Vagina (tissue), 2 donors: ENCODE measurements around the gene RNASE13. TPM values are rescaled to one million over a fixed set of nuclear protein-coding genes. Genes with fewer than 3 reads are reported as not detected.

Experiments
- DNase-seq, 2 donors: peaks; one replicate each; pipeline ENCODE4 v3.0.0-alpha.2; 2017; ENCODE audit errors: extremely low spot score in 2 of 2
- H3K27ac ChIP-seq: fragments of 200-600 bp; sonication (generic); one replicate; pipeline ENCODE4 v1.5.1; 2019
- H3K27me3 ChIP-seq: fragments of 200-600 bp; sonication (generic); one replicate; pipeline ENCODE4 v1.5.1; 2019
- H3K36me3 ChIP-seq, 2 donors: fragments of 200-600 bp; sonication (generic); one replicate each; pipeline ENCODE4 v1.5.1; 2017 to 2019
- H3K4me1 ChIP-seq: fragments of 200-600 bp; sonication (generic); one replicate; pipeline ENCODE4 v1.5.1; 2019
- H3K4me3 ChIP-seq, 2 donors: fragments of 200-600 bp; sonication (generic); 1 replicate in 1 of 2; 2 replicates in 1 of 2; pipeline ENCODE4 v1.5.1; 2016 to 2019
- H3K9me3 ChIP-seq: fragments of 200-600 bp; sonication (generic); one replicate; pipeline ENCODE4 v1.5.1; 2019
- CTCF ChIP-seq, 3 experiments: fragments of 450-650 bp in 2 of 3; fragments of 200-600 bp in 1 of 3; sonication (generic) in 1 of 3; IDR thresholded peaks; one replicate each; pipeline ENCODE4 v1.5.1; 2017 to 2019; ENCODE audit warnings: antibody characterized with exemption in 3 of 3, mild to moderate bottlenecking in 2 of 3, moderate library complexity in 2 of 3
- POLR2A ChIP-seq, 2 donors: fragments of 450-650 bp; IDR thresholded peaks; one replicate each; pipeline ENCODE4 v1.6.1; 2017; ENCODE audit warnings: antibody characterized with exemption in 2 of 2, mild to moderate bottlenecking in 2 of 2, moderate library complexity in 2 of 2
- POLR2AphosphoS5 ChIP-seq, 2 donors: sonication (generic); formaldehyde crosslinking; IDR thresholded peaks; one replicate each; pipeline ENCODE4 v1.9.0; 2017; ENCODE audit warnings: antibody characterized with exemption in 2 of 2, mild to moderate bottlenecking in 2 of 2, low read depth in 1 of 2; ENCODE audit not compliant: insufficient read depth in 1 of 2
- intact Hi-C: fragments of 100-400 bp; cut with DNase I; formaldehyde crosslinking; loops from one replicate; pipeline ENCODE4 v1.15.1; 2023
- total RNA-seq: library from RNA; depleted of rRNA; stranded (reverse); fragments of >200 nt; gene quantifications from one replicate; pipeline ENCODE4 v1.2.3, GENCODE V29; 2016

Gene RNASE13
- total RNA-seq, 1 donor from 2014 or later, result not detected

DNA sequence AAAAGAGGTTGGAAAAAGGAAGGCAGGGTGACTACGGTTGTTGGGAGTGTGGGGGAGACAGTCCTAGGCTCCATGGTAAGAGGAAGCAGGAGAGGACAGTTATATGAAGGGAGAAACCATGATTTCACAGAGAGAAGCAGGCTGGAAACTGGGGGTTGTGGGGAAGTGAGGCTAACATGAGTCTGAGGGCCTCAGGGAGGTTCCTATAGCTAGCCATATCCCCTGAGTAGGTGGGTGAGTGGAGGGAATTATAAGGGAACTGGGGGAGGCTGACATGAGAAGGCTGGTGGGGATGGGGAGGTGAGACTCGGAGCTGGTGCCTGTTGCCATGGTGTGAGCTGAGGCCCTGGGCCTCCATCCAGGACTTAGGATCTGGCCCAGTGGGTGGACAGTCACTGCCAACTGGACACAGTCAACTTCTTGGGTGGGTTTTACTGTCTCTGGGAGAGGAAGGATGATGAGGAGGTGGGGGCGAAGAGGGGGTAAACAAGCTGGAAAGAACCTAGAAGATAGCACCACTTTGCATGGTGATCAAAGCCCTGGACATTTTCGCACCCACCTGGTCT, 1.4 kb downstream of the RNASE13 start:
- Histone ChIP-seq H3K4me1 (peaks cover 20% of the 10 kb centered on the region), H3K27ac (no peak overlapping the region), H3K36me3 (no peaks in the 10 kb centered on the region), H3K4me3 (no peak overlapping the region), H3K9me3 (no peaks in the 10 kb centered on the region), H3K27me3 (no peaks in the 10 kb centered on the region)
- intact Hi-C loops, result no loop called here
- no peak for TF ChIP-seq POLR2AphosphoS5 (IDR thresholded peaks at IDR 0.05; ENCODE audit: insufficient read depth in 1 of 2, low read depth in 1 of 2)
- TF ChIP-seq POLR2A (IDR thresholded peaks at IDR 0.05), result no peak
- no peak for TF ChIP-seq CTCF (IDR thresholded peaks at IDR 0.05)
- DNase-seq, result no peak

GRCh38 chr14:21032326-21033132, 2.1 kb downstream of the RNASE13 start:
- DNase-seq, result no peak
- H3K27me3 ChIP-seq, result no peaks in the 10 kb centered on the region
- no peak overlapping the region for H3K27ac ChIP-seq
- no peaks in the 10 kb centered on the region for H3K9me3 ChIP-seq
- no peaks in the 10 kb centered on the region for H3K36me3 ChIP-seq
- peaks cover 14% of the 10 kb centered on the region for H3K4me1 ChIP-seq
- TF ChIP-seq CTCF (IDR thresholded peaks at IDR 0.05) (no peak), POLR2A (IDR thresholded peaks at IDR 0.05) (no peak), POLR2AphosphoS5 (IDR thresholded peaks at IDR 0.05; ENCODE audit: insufficient read depth in 1 of 2, low read depth in 1 of 2) (no peak)
- intact Hi-C loops, result no loop called here
- no peak overlapping the region for H3K4me3 ChIP-seq

GRCh38 chr14:21030531-21030930, 4.1 kb downstream of the RNASE13 start:
- TF ChIP-seq POLR2AphosphoS5 (IDR thresholded peaks at IDR 0.05; ENCODE audit: insufficient read depth in 1 of 2, low read depth in 1 of 2) (no peak), POLR2A (IDR thresholded peaks at IDR 0.05) (no peak), CTCF (IDR thresholded peaks at IDR 0.05) (no peak)

DNA sequence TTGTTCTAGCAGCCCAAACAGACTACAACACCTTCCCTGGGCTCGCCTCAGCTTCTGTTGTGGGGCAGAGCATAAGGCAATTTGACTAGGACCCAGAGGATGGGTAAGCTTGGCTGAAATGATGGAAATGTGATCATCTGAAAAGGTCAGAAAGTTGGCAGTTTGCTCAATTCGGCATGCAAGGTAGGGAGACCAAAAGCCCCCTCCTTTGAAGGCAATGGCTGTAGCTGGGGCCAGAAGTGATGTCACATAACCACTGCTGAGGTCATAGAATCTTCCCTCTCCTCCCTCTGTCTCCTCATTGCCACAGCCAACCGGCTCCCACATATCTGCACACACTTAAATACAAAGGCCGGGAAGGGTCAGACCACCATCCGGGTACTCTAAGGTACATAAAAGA, 4.7 kb downstream of the RNASE13 start, which contains the start of gene TPPP2:
Gene TPPP2, plus strand, starts transcription at position 301 of the 400 bp plus-strand sequence. CDS start 365 bp downstream, outside the sequence.
- Histone ChIP-seq H3K4me3 (no peak within 1 kb of the TSS), H3K27me3 (no peaks in the 10 kb centered on the region), H3K4me1 (peaks cover 35% of the 10 kb centered on the region), H3K27ac (no peak within 1 kb of the TSS), H3K9me3 (no peaks in the 10 kb centered on the region), H3K36me3 (no peaks in the 10 kb centered on the region)
- no peak for TF ChIP-seq POLR2AphosphoS5 (IDR thresholded peaks at IDR 0.05; ENCODE audit: insufficient read depth in 1 of 2, low read depth in 1 of 2)
- DNase-seq, result peak in 1 of 2 donors; percentile 16
- intact Hi-C loops, result loop anchor here (5.0 kb wide), 1 partner anchor 72 kb away; the partner anchor contains the start of gene TMEM253

More at GRCh38 chr14:21030531-21030930, 4.1 kb downstream of the RNASE13 start:
- Histone ChIP-seq H3K9me3 (no peaks in the 10 kb centered on the region), H3K4me1 (peaks cover 34% of the 10 kb centered on the region), H3K4me3 (no peak overlapping the region), H3K27me3 (no peaks in the 10 kb centered on the region), H3K27ac (no peak overlapping the region), H3K36me3 (no peaks in the 10 kb centered on the region)
- intact Hi-C loops, result no loop called here
- DNase-seq, result no peak

GRCh38 chr14:21026988-21027315, 7.7 kb downstream of the RNASE13 start:
- Histone ChIP-seq H3K4me1 (peaks cover 50% of the 10 kb centered on the region), H3K27ac (peak overlapping the region; percentile 99), H3K36me3 (peaks cover 0 to 4% of the 10 kb centered on the region in 2 donors), H3K4me3 (no peak overlapping the region), H3K27me3 (no peaks in the 10 kb centered on the region), H3K9me3 (no peaks in the 10 kb centered on the region)
- DNase-seq, result peak in 1 of 2 donors; percentile 61
- intact Hi-C loops, result loop anchor here (5.0 kb wide), 1 partner anchor 75 kb away; the partner anchor contains the start of gene TMEM253
- TF ChIP-seq POLR2AphosphoS5 (IDR thresholded peaks at IDR 0.05; ENCODE audit: insufficient read depth in 1 of 2, low read depth in 1 of 2) (no peak), POLR2A (IDR thresholded peaks at IDR 0.05) (no peak), CTCF (IDR thresholded peaks at IDR 0.05) (no peak)
